ENCODE measurements around the gene PRX. TPM values are rescaled to one million over a fixed set of nuclear protein-coding genes. Genes with fewer than 3 reads are reported as not detected.

Gene PRX
- total and polyA plus RNA-seq, 9 of the 15 experiments (the other 6 are each of a cell fraction or from before 2014, with no cell fraction given): 0.65 to 3.5 (median 1.7) TPM; not detected in 2

DNA sequence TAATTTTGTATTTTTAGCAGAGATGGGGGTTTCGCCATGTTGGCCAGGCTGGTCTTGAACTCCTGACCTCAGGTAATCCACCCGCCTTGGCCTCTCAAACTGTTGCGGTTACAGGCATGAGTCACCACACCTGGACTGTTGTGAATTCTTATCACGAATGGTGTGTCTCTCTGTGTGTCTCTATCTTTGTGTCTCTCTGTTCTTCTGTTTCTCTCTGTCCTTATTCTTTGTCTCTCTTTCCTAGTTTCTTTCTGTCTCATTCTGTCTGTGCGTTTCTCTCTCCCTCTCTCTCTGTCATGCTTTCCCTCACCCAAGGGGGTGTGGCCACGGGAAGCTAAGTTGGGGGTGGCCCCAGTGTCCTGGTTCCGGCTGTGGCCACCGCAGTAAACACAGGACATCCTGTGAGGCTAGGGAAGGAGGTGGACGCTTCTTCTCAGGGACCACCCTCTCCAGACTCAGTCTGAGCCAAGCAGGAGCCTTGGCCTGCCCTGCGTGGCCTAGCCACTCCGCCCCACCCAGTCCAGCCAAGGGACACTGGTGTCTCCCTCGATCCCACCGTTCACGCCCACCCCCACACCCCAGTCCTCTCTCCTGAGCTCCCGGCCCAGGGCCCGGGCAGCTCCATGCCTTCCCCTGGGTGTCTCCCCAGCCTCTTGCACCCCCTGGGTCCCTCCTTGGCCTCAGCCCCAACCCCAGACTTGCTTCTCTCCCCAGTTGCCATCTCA, 3.9 kb upstream of the PRX start (continued):
- TF ChIP-seq REST (IDR thresholded peaks at IDR 0.05; ENCODE audit: borderline replicate concordance) (no peak; the same call in 1 of the 2 replicates), REST (CRISPR knock-in tag; IDR thresholded peaks at IDR 0.05; ENCODE audit: low read depth) (0 out of 2 replicates have a peak, but pooled peaks have one; percentile 45), ZNF589 (CRISPR knock-in tag; IDR thresholded peaks at IDR 0.05; ENCODE audit: low read depth) (0 out of 2 replicates have a peak, but pooled peaks have one; percentile 64), FIP1L1 (IDR thresholded peaks at IDR 0.05; ENCODE audit: low read depth, low read length, poor library complexity, severe bottlenecking) (no peak), FOXK2 (conservative IDR thresholded peaks at IDR 0.05 in 1 of 2, IDR thresholded peaks at IDR 0.05 in 1 of 2; ENCODE audit: low read depth in 2 of 2) (peak; percentile 89 to 94), NONO (IDR thresholded peaks at IDR 0.05; ENCODE audit: low read depth in 2 of 2, low read length in 1 of 2) (peak in 1 of 2 experiments; percentile 42; a peak in 1 of 4 replicates), HDGF (IDR thresholded peaks at IDR 0.05) (peak; percentile 97), HDAC1 (IDR thresholded peaks at IDR 0.05) (peak; percentile 19 to 94; a peak in 2 of 4 replicates), RBM34 (IDR thresholded peaks at IDR 0.05; ENCODE audit: borderline replicate concordance, insufficient read depth, low read length) (no peak)
- TF ChIP-seq, protein P1, sequence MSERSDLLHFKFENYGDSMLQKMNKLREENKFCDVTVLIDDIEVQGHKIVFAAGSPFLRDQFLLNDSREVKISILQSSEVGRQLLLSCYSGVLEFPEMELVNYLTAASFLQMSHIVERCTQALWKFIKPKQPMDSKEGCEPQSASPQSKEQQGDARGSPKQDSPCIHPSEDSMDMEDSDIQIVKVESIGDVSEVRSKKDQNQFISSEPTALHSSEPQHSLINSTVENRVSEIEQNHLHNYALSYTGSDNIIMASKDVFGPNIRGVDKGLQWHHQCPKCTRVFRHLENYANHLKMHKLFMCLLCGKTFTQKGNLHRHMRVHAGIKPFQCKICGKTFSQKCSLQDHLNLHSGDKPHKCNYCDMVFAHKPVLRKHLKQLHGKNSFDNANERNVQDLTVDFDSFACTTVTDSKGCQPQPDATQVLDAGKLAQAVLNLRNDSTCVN (CRISPR knock-in tag; IDR thresholded peaks at IDR 0.05): 0 out of 2 replicates have a peak, but pooled peaks have one; percentile 12
- TF ChIP-seq, protein P2, sequence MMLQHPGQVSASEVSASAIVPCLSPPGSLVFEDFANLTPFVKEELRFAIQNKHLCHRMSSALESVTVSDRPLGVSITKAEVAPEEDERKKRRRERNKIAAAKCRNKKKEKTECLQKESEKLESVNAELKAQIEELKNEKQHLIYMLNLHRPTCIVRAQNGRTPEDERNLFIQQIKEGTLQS (IDR thresholded peaks at IDR 0.05): peak; percentile 97
- TF ChIP-seq, protein P2 (CRISPR knock-in tag; conservative IDR thresholded peaks at IDR 0.05): peak; percentile 91; the same call in 1 of the 2 replicates
- TF ChIP-seq, protein P3, sequence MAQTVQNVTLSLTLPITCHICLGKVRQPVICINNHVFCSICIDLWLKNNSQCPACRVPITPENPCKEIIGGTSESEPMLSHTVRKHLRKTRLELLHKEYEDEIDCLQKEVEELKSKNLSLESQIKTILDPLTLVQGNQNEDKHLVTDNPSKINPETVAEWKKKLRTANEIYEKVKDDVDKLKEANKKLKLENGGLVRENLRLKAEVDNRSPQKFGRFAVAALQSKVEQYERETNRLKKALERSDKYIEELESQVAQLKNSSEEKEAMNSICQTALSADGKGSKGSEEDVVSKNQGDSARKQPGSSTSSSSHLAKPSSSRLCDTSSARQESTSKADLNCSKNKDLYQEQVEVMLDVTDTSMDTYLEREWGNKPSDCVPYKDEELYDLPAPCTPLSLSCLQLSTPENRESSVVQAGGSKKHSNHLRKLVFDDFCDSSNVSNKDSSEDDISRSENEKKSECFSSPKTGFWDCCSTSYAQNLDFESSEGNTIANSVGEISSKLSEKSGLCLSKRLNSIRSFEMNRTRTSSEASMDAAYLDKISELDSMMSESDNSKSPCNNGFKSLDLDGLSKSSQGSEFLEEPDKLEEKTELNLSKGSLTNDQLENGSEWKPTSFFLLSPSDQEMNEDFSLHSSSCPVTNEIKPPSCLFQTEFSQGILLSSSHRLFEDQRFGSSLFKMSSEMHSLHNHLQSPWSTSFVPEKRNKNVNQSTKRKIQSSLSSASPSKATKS (CRISPR knock-in tag; IDR thresholded peaks at IDR 0.05): no peak
